GM21619 (cell line): ENCODE data around the gene FAM76B.

Source experiments
- ATAC-seq: cut with Tn5 transposase; IDR thresholded peaks from one replicate; pipeline ENCODE4 v1.9.1; 2021; ENCODE audit not compliant: unreplicated experiment

FAM76B gene

GRCh38 chr11:95792700-95793099 lies 3.1 kb upstream of the FAM76B start:
- ATAC-seq = no peak

- no peak for ATAC-seq
These were observed 2.6 kb upstream of the FAM76B start for GRCh38 chr11:95792200-95792599.

- ATAC-seq = no peak
These were observed 2.1 kb upstream of the FAM76B start for GRCh38 chr11:95791709-95792033.

GRCh38 chr11:95790933-95791708 lies 1.5 kb upstream of the FAM76B start:
- ATAC-seq = no peak

- peak; percentile 66 for ATAC-seq
These were observed 746 bp upstream of the FAM76B start, which contains the start of gene CEP57 for GRCh38 chr11:95790123-95790932. Gene CEP57, plus strand, starts transcription at chr11:95790498. Its CDS starts 201 bp downstream, at chr11:95790699.

GRCh38 chr11:95788921-95789505 lies 569 bp downstream of the FAM76B start:
- ATAC-seq = peak; percentile 1

GRCh38 chr11:95780544-95780943 lies 9.0 kb downstream of the FAM76B start:
- ATAC-seq = no peak

GRCh38 chr11:95778699-95779098 lies 10.9 kb downstream of the FAM76B start:
- ATAC-seq = no peak

GRCh38 chr11:95776859-95777258 lies 12.7 kb downstream of the FAM76B start:
- no peak for ATAC-seq

GRCh38 chr11:95768521-95768920 lies 21.1 kb downstream of the FAM76B start:
- no peak for ATAC-seq

GRCh38 chr11:95767498-95767897 lies 22.1 kb downstream of the FAM76B start:
- no peak for ATAC-seq

GRCh38 chr11:95766701-95767100 lies 22.9 kb downstream of the FAM76B start:
- no peak for ATAC-seq

GRCh38 chr11:95764267-95764898 lies 25.2 kb downstream of the FAM76B start:
- ATAC-seq = no peak

GRCh38 chr11:95762534-95762933 lies 27.0 kb downstream of the FAM76B start:
- no peak for ATAC-seq

GRCh38 chr11:95760941-95761340 lies 28.6 kb downstream of the FAM76B start:
- no peak for ATAC-seq

GRCh38 chr11:95751515-95751914 lies 38.1 kb downstream of the FAM76B start:
- ATAC-seq = no peak

GRCh38 chr11:95750101-95750500 lies 39.5 kb downstream of the FAM76B start:
- no peak for ATAC-seq

GRCh38 chr11:95739108-95739938 lies 50.3 kb downstream of the FAM76B start:
- no peak for ATAC-seq

- ATAC-seq = no peak
These were observed 52.8 kb downstream of the FAM76B start for GRCh38 chr11:95736809-95737208.

- ATAC-seq = no peak
These were observed 53.2 kb downstream of the FAM76B start for GRCh38 chr11:95736355-95736754.
